T-helper 2 cell treated with Interferon-gamma antibody and Interleukin-4, amounts not matched to agents 100 ng/mL and 5 ng/mL, for 36 hours (primary cell): ENCODE measurements around the gene TMEM175. TPM values are rescaled to one million over a fixed set of nuclear protein-coding genes. Genes with fewer than 3 reads are reported as not detected.

Source experiments
- intact Hi-C: fragments of 100-400 bp; cut with micrococcal nuclease; formaldehyde crosslinking; loops from one replicate; pipeline ENCODE4 v1.15.1; 2023
- total RNA-seq: library from RNA; stranded (reverse); gene quantifications from 2 replicates; pipeline ENCODE4 v1.2.3, GENCODE V29; 2022

Gene TMEM175
- total RNA-seq, 1 donor from 2014 or later, result 23.6 TPM

DNA sequence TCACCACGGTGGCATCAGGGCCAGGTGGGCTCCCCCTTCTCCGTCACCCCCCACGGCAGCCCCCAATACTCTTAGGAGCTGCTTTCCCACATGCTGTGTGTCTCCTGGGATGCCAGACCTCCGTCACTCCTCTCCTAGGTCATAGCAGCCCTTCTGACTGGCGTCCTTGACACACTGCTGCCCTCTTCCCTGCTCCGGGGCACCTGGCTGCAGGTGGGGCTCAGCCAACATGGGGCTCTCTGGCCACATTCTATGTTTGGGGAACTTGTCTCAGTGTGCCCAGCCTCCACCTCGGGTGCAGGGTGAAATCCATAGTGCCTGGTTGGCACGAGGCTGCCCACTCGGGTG, 13.8 kb downstream of the TMEM175 start:
- intact Hi-C loops, result no loop called here

DNA sequence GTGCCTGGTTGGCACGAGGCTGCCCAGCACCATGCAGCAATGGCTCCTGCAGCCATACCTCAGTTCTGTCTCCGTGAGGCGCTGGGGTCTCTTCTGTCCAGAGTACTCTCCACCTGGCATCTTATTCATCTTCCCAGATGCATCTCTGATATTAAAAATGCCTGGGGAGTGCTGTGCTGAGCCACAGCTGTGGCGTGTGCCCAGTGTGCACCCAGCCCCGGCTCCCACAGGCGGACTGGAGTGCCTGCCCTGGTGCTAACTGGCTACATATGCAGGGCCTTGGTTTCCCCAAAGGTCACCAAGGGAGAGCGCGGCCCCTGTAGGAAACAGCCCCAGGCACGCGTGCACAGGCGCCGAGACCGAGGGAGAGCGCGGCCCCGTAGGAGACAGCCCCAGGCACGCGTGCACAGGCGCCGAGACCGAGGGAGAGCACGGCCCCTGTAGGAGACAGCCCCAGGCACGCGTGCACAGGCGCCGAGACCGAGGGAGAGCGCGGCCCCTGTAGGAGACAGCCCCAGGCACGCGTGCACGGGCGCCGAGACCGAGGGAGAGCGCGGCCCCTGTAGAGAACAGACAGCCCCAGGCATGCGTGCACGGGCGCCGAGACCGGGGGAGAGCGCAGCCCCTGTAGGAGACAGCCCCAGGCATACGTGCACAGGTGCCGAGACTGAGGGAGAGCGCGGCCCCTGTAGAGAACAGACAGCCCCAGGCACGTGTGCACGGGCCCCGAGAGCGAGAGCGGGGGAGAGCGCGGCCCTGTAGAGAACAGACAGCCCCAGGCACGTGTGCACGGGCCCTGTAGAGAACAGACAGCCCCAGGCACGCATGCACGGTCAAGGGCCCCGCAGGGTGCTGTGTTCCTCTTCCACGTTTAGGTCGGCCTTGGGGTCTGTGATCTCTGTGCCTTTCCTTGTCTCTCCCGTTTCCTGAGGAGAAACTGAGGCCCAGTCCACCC, 14.5 kb downstream of the TMEM175 start:
- intact Hi-C loops, result no loop called here

DNA sequence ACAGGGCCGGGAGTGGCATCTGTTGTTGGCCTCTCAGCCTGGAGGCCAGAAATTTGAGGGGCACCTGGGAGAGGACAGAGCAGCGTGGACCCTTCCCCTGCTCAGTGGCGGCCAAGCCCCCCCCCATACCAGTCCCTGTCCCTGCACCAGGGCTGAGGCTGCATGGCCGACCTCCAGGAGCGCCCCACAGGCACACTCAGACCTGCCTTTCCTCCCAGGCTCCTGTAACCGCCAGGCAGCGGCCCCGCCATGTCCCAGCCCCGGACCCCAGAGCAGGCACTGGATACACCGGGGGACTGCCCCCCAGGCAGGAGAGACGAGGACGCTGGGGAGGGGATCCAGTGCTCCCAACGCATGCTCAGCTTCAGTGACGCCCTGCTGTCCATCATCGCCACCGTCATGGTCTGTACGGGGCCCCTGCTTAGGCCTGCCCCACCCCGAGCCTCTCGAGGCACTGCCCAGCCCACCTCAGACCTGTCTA, 15.3 kb downstream of the TMEM175 start:
- intact Hi-C loops, result no loop called here

DNA sequence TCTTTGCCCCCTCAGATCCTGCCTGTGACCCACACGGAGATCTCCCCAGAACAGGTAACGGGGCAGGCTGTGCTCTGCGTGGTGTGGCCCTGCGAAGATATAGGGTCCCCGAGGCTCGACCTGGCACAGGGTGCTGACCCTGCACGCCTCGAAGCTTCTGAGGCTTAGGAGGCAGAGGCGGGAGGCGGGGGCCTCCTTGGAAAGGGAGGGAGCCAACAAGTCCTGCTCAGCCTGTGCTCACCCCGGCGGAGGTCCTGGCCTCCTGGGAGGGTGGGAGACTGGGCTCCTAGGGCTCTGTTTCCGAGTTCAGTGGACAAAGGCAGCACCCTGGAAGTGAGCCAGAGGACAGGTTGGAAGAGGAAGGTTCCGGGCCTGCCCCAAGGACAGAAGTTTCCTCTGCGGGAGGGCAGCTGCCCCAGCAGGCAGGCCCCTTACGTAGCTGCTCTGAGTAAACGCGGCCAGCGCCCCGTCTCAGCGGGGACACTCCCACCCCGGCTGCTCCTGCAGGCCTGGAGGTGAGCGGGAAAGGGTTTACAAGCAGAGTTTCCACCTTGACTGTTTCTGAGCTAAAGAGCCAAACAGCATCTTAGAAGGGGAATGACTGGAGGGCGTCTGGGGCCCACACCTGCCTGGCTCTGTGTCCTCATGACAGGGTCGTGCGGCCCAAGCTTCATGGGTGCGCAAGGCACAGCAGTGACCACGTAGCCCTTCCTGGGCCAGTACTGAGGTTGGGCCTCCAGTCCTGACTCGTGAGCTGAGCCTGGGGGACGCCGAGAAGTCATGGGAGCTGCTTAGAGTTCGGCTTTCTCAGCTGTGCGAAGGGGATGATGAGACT, 16.1 kb downstream of the TMEM175 start:
- intact Hi-C loops, result no loop called here

DNA sequence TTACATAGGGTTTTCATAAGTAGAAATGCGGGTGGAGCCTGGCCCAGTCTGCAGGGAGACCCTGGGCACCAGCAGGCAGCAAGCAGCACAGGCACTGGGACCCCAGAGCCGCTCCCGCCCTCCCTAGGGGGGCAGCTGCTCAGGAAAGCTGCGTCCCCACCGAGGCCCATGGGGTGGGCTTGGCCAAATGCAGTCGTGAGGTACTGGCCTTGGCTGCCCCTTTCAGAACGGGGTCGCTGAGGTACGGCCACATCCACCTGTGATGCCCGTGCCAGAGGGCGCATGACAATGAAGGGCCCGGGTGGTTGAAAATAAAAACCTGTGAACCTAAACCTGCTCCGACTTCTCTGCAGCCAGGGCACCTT, 16.7 kb downstream of the TMEM175 start:
- intact Hi-C loops, result no loop called here

DNA sequence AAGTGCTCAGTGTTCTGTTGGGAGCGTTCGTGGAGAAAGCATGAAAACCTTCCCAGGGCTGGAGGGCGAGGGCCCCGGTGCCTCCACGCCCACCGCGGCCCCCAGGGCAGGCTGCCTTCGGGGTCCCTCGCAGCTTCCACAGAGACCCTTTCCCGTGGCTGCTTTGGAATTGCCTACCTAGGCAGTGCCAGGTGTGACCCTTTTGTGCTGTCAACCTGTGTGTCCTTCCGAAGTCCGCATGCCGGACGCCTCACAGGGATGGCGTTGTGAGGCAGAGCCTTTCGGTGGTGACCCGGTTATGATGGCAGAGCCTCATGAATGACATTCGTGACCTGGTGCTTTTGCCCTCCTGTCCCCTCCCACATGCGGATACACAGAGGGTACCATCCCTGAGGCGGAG, 17.4 kb downstream of the TMEM175 start:
- intact Hi-C loops, result no loop called here

DNA sequence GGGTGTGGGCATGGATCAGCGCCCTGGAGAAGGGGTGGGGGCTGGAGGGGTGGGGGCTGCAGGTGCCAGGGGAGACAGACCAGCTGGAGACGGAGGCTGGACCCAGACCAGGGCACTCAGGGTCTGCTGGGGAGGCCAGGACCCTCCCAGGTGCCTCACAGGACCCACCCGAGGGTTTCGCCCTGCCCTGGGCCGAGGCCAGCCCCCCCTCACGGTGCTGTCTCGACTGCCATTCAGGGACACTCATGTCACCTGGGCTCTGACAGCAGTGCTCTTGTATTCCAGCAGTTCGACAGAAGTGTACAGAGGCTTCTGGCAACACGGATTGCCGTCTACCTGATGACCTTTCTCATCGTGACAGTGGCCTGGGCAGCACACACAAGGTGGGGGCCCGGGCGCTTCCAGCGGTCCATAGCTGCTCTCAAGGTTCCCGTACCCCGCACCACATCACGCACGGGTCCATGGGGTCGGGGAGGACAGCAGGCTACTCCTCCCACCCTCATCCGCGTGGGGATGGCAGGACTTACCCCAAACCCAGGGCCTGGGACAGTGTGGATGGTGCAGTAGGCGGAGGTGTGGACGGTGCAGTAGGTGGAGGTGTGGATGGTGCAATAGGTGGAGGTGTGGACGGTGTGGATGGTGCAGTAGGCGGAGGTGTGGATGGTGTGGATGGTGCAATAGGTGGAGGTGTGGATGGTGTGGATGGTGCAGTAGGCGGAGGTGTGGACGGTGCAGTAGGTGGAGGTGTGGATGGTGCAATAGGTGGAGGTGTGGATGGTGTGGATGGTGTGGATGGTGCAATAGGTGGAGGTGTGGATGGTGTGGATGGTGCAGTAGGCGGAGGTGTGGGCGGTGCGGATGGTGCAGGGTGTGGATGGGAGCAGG, 18.1 kb downstream of the TMEM175 start:
- intact Hi-C loops, result no loop called here

DNA sequence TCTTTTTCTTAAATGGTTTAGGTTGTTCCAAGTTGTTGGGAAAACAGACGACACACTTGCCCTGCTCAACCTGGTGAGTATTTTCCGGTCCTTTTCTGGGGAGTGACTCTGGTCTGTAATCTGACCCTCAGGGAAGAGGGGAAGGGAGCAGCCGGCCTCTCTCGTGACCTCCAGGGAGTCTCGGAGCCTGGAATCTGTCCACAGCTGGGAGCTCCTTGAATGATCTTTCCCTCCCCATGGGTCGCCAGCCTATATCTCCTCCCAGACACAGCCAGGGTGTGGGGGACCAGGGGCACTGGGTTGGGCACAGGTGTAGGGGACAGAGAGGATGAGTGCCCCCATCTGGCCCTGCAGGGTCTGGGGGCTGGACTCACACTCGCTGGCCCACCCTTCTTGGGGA, 18.9 kb downstream of the TMEM175 start:
- intact Hi-C loops, result no loop called here

DNA sequence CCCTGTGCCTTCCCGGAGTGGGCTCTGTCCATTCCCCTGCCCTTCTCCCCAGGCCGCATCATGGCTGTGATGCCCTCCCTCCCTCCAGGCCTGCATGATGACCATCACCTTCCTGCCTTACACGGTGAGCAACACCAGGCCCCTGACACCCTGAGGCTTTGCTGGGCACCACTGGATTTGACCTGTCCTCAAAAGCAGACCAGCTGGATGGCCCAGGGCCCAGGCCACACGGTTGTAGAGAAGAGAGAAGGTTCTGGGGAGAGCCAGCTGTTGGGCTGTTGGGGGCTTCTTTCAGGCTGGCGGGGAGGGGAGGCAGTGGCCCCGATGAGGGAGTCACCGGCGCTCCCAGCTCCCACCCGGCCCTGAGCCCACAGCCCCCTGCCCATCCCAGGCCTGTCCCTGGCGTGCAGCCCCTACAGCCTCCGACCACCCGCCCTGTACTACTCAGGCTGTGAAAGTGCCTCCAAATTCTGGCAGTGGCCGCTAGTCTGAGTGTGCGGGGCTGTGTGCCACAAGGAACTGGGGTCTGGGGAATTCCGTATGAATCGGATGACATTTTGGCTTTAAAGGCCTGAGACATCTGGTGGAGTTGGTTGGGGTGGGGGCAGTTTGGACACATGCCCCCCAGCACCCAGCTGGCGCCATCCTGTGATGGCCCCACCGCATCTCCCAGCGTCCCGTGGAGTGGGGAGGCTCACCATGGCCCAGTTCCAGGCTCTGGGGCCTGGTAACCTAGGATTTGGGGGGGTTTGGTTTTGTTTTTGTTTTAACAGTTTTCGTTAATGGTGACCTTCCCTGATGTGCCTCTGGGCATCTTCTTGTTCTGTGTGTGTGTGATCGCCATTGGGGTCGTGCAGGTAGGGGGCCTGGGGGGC, 19.6 kb downstream of the TMEM175 start:
- intact Hi-C loops, result no loop called here

DNA sequence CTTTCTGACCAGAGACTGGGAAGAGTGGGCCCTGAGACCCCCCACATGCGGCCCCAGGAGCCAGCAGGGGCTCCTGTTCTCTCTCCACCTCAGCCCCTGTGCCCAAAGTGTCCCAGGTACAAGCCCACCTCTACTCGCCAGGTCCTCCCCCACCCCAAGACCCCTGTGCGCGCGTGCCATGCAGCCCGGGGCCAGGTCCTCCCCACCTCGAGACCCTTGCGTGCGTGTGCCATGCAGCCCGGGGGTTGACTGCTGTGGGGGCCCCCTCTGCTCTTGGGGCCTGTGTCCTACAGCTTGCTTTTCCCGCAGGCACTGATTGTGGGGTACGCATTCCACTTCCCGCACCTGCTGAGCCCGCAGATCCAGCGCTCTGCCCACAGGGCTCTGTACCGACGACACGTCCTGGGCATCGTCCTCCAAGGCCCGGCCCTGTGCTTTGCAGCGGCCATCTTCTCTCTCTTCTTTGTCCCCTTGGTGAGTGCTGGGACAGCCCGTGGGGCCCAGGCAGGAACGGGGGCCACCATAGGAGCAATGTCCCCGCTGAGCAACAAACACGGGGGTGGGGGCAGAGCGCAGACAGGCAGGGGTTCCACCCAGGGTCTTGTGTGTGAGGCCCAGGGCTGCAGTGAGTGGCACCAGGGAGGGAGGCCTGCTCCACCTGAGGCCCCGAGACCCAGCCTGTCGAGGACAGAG, 20.8 kb downstream of the TMEM175 start:
- intact Hi-C loops, result no loop called here

DNA sequence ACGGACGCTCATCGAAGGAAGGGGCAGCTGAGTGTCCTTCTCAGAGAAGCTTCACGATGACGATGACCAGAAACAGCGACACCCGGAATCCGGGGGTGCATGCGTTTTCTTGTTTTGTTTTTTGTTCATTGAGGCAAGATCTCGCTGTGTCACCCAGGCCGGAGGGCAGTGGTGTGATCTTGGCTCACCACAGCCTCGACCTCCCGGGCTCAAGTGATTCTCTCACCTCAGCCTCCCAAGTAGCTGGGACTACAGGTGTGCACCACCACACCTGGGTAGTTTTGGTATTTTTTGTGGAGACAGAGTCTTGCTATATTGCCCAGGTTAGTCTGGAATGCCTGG, 21.3 kb downstream of the TMEM175 start:
- intact Hi-C loops, result no loop called here

DNA sequence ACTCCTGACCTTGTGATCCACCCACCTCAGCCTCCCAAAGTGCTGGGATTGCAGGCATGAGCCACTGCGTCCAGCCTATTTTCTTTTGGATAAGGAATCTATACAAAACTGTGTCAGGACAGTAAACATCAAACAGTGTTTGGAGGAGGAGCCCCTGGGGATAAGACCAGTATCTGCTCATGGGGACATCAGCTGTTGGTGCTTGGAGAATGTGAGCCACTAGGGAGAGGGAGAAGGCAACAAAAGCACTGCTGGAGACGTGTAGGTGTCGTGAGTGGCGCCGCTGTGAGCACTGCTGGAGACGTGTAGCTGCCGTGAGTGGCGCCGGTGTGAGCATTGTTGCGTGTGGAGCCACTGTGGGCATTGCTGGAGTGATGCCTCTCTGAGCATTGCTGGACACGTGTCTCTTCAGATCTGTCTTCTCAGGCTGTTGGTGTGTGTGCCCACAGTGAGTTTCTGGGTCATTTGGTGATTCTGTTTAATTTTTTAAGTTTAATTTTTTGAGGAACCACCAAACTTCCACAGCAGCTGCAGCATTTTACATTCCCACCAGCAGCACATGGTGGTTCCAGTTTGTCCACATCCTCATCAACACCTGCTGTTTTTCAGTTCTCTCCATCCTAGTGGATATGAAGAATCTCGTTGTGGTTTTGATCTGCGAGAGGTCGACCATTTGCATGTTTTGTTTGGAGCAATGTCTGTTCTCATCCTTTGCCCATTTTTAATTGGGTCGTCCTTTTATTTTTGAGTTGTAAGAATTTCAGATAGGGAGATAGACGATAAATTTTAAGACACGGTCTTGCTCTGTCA, 22.2 kb downstream of the TMEM175 start:
- intact Hi-C loops, result no loop called here

DNA sequence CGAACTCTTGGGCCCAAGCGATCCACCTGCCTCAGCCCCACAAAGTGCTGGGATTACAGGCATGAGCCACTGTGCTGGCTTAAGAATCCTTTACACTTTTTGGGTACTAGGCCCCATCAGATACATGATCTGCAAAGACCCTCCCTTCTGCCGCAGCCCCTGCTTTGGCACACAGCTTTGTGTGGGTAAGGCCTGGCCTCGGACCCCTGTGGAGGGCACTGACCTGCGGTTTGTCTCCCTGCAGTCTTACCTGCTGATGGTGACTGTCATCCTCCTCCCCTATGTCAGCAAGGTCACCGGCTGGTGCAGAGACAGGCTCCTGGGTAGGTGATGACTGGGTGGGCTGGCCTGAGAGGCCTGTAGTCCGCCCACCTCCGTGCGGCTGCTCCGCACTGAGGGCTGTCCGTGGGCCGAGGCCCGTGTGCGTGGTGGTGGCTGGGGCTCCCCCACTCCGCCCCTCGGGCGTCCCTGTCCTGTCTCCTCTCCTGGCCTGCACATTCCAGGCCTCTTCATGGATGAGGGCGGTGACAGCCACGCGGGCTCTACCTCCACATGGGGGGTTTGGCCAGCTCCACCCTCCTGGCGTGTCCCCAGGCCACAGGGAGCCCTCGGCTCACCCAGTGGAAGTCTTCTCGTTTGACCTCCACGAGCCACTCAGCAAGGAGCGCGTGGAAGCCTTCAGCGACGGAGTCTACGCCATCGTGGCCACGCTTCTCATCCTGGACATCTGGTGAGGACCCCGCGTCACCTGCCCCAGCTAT, 23.1 kb downstream of the TMEM175 start:
- intact Hi-C loops, result no loop called here

DNA sequence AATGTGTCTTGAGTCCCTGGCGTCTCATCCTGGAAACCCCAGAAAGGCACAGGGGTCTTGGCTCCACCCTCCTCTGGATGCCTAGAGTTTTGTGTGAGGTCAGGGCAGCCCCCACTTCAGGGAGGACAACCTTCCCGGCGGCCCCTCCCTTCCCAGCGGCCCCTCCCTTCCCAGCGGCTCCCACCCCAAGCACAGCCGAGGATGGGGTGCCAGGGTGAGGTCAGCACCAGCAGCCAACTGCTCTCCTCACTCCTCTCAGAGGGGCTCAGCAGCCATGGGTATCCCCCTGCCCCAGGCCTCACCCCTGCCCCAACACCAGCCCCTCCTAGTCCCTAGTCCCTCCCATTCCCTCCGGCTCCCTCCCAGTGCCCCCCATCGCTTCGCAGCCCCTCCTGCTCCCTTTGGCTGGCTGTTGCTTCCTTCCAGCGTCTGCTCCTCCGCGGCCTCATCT, 23.7 kb downstream of the TMEM175 start:
- intact Hi-C loops, result no loop called here

DNA sequence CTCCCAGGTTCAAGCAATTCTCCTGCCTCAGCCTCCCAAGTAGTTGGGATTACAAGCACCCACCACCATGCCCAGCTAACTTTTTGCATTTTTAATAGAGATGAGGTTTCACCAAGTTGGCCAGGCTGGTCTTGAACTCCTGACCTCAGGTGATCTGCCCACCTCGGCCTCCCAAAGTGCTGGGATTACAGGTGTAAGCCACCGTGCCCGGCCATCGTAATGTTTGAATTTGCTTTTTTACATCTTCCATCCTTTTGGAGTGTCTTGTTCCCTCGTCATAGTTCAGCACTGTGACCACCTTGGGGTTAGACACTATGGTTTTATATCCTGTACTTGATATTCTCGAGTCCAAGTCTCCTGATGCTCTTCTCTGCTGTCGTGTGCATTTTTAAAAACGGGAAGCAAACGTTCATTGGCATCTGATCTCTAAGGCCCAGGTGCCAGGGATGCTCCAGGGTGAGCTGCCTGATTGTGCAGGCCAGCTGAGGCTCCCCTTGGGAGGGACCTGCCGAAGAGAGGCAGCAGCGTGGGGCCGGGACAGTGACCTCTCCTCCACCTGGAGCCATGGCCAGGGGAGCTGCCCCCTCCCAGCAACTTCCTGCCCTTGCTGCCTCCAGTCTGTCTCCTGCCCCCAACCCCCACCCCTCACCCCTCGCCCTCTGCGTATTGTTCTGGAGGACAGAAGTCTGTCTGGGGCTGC, 24.4 kb downstream of the TMEM175 start:
- intact Hi-C loops, result no loop called here

DNA sequence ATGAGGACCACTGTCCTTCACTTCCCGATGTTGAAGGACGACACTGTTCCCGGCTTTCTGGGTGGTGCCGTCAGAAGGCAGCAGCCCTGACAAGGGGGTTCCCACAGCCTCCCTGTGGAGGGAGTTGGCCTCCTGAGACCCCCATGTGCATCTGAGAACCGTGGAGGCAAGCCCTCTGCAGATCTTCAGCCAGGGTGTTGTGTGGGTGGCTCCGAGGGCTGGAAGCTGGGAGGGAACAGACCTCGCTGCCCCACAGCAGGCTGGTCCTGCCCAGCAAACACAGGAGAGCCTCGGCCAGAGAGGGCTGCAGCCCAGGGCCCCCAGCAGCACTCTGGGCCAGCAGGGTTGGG, 24.9 kb downstream of the TMEM175 start:
- intact Hi-C loops, result no loop called here

DNA sequence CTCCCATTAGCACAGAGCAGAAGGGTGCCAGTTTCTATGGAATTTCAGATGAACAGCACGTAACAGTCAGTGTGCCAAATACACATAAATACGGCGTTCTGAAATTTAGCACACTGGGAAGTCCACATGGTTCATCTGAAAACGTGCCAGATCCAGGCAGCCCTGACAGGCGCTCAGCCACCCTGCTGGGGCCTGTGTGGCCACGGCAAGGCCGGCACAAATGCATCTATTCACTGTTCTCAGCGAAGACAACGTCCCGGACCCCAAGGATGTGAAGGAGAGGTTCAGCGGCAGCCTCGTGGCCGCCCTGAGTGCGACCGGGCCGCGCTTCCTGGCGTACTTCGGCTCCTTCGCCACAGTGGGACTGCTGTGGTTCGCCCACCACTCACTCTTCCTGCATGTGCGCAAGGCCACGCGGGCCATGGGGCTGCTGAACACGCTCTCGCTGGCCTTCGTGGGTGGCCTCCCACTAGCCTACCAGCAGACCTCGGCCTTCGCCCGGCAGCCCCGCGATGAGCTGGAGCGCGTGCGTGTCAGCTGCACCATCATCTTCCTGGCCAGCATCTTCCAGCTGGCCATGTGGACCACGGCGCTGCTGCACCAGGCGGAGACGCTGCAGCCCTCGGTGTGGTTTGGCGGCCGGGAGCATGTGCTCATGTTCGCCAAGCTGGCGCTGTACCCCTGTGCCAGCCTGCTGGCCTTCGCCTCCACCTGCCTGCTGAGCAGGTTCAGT, 25.5 kb downstream of the TMEM175 start:
- intact Hi-C loops, result no loop called here
